NCI-H82 treated with DMSO at 0.1 percent for 48 hours (cell line): ENCODE measurements around the gene SMOC2.

ENCODE experiments used
- DNase-seq: peaks from one replicate; lab custom pipeline; 2025; ENCODE audit not compliant: unreplicated experiment; lab: John Stamatoyannopoulos, UW

Gene SMOC2

DNA sequence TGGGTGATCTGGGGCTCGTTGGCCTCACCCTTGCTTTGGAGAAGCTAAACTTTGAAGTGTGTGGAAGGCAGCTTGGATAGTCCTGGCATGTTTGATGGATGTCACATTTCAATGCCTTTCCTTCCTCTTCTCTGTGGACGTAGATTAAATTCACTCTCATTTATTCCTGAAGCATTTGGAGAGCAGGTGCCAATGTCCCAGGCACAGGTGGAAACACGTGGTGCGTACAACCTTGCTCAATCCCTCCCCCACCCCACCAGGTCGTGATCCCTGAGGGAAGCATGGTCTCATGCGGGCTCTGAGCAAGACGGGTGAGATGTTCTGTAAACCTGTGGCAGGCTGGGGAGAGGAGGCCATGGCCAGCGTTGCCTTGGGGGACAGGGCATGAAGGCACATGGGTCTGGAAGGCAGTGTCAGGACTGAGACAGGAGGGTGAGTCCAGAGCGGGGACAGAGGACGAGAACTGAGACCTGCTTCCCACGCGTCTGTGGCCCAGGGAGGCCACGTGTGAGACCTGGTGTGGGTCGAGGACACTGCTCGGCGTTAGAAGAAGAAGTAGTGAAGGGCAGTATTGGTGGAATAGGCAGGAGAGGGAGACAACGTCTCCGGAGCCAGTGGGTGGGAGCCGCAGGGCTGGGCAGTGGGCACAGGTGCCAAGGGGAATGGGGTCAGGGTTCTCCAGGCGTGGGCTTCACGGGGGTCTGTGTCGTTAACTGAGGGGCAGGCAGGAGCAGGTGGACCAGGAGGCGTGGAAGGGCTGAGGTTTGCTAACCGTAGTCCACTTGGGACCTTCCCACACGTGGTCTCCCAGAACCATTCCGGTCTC lies 34.4 kb downstream of the SMOC2 start:
- no peak for DNase-seq

DNA sequence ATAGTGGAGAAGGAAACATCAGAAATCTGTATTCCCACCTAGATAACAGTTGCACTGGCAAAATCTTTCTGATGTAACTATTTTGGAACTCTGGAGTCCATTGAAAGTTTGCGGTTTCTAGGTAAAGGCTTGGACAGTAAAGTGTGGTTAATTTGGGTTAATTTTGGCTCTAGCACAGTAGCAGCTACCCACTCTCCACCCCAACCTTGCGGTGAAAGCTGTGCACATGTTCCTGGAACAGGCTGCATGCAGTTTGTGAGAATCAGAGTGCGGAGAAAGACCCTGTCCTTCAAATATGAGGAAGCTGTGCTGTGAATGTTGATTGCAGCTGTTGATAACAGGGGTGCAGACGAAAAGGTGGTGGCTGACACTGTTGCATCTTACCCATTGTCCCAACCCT lies 38.4 kb downstream of the SMOC2 start:
- DNase-seq: no peak

- DNase-seq: no peak
Measured at GRCh38 chr6:168480481-168480880, 39.5 kb downstream of the SMOC2 start.

DNA sequence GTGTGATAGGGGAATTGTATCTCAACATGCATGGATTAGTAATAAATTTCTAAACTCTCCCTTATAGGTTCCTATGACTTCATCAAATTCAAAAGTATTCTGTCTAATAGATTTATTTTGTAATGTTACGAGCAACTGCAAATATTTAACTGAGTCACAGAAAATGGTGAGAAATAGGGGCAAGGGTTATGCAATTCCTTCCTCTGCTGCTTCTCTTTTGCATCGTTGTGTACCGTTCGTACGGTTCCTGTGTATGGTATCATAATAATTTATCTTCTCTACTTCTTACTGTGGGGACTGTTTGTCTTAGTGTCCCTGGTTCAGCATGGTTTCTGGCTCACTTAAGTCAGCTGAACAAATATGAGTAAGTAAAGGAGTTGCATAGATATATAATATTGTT lies 44.8 kb downstream of the SMOC2 start:
- DNase-seq: no peak

GRCh38 chr6:168490757-168491156 lies 49.8 kb downstream of the SMOC2 start:
- no peak for DNase-seq

DNA sequence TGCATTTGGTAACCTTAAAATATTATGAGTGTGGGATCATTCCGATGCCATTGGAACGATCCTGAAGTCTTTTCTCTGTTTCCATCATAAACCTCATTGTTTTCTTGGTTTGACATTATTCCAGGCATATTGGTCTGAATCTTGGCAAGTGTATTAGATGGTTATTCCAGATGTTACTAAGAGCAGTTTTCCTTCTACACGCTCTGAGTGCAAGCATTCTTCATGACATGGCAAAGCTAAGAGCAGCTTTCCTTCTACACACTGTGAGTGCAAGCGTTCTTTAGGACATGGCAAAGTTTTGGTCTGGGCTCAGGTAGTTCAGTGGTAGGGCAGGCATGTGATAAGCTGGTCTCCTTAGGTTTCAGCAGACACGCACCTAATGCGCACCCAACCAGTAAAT lies 53.0 kb downstream of the SMOC2 start:
- DNase-seq: no peak

DNA sequence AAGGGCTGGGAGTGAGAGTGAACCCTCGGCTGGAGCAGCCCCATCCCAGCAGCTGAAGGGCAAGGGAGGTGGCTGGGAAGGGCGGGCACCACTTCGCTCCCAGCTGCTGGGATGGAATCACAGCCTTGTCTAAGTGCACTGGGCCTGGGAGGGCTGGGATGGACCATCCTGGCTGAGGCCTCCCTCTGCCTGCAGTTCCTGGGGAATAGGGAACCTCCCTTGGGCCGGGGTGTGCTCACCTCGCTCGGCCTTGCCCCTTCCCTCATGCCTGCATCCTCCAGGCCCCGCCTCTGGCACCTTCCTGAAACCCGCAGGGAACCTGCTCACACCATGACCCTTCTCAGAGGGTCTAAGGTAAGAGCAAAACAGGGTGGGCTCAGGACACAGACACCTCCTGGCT lies 53.7 kb downstream of the SMOC2 start:
- DNase-seq: no peak

DNA sequence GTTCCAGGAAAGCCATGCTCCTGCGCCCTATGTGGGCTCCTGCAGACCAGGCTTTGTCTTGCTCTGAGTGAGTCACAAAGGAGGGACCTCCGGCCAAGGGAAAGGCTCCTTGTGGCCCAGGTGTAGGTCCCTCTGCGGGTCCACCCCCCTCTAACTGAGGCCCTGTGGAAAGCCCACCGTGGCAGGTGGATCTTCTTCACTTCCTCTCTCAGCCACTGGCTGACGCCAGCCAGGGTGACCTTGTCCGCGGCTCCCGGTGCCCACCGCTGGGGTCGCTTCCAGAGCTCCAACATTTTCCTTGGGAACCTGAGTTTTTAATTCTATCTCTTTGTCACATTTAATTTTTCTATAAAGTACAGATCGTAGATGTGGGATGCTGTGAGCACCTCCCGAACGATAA lies 54.1 kb downstream of the SMOC2 start:
- no peak for DNase-seq

DNA sequence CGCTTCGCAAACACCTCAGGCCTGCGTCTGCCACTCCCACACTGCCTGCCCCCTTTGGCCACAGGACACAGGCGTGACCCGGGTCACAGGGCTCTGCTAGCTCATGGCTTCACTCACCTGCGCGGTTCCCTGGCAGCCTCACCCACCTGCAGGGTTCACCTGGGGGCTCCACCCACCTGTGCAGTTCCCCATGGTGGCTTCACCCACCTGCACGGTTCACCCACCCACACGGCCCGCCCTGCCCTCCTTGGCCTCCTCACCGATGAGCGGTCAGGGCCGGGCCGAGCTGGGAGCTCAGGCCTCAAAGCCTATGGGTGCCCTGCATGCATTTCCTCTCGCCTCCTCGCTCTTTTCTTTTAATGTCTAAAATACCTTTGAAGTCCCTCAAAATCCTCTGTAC lies 54.7 kb downstream of the SMOC2 start:
- no peak for DNase-seq

- DNase-seq: no peak
Measured at GRCh38 chr6:168496139-168496996, 55.4 kb downstream of the SMOC2 start.

GRCh38 chr6:168496997-168497331 lies 56.0 kb downstream of the SMOC2 start:
- no peak for DNase-seq

GRCh38 chr6:168497381-168497780 lies 56.4 kb downstream of the SMOC2 start:
- no peak for DNase-seq

DNA sequence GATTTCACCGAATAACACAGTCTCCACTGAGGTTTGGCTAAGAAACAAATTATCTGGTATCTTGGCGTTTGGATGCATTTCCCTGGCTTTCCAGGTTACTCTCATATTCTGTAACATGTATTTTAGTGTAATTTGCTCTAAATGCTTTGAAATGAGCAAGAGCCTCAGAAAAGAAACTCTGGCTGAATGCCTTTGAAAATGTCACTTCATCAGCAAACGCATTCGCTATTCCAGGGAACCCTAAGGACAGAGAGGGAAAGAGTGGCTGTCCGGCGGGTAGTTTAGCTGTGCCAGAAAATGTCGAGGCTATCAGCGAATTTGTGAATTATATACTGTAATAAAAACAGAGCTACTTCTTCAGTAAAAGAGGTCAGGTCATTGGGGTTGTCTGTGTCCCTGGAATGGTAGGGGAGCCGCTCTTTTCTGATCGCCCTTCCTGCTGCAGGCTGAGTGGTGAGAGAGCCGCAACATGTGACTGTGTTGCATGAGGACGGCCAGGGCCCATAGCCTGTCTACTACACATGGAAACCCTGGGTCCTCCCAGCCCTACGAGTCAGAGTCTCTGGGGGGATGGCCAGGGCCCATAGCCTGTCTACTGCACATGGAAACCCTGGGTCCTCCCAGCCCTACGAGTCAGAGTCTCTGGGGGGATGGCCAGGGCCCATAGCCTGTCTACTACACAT lies 57.3 kb downstream of the SMOC2 start:
- DNase-seq: no peak

DNA sequence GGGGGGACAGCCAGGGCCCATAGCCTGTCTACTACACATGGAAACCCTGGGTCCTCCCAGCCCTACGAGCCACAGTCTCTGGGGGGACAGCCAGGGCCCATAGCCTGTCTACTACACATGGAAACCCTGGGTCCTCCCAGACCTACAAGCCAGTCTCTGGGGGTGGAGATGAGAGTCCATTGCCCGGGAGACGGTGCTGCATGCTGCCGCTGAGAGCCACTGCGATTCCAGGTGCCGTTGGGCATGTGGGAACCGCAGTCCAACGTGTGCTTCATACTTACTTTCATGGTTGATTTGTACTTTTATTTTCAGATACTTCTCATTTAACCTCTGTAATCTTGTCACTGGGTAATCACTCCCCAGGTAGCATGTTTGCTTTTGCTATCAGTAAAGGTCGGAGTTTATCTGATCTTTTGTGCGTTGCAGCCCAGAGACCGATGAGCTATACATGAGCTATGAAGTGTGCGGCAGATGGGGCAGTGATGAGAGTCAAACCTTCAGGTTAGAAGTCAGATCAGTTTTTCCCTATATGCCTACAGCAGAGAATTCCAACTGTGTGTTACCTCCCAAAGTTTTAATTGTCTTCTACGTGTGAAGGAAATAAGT lies 58.2 kb downstream of the SMOC2 start:
- no peak for DNase-seq

DNA sequence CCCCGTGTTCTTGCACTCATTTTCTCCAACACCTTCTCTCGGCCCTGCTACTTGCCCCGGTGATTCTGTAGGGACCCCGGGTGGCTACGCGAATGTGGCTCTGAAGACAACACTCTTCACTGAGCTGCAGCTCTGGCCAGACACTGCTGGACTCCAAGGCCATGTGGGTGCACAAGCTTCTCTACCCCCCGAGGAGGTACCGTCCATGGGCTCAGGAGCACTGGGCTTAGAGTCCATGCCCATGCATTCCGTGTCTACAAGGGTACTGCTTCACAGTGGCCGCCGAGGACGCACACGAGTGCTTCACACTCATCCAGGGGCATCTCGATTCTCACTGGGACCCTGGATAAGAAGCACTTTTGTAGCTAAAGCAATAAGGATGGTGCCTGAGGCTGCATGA lies 59.5 kb downstream of the SMOC2 start:
- DNase-seq: no peak

DNA sequence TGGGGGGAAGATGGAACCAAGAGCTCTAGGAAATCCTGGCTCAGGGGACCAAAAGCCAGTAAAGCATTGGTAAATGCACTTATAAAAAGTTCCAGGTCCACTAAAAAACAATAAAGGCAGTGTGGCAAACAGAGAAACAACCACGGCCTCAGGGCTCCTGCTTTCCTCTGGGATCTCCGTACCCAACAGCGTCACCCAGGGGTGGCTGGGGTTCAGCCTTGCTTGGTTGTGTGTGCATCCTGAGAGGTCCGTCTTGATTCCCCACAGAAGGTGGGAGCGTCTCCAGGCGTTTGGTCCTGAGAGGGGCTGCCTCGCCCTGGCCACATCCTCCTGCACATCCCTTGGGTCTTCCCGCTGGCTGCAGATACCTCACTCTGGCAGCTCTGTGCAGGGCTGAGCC lies 60.6 kb downstream of the SMOC2 start:
- no peak for DNase-seq

- no peak for DNase-seq
Measured at GRCh38 chr6:168504366-168504765, 63.4 kb downstream of the SMOC2 start.

GRCh38 chr6:168506460-168506859 lies 65.5 kb downstream of the SMOC2 start:
- DNase-seq: no peak

GRCh38 chr6:168507297-168507696 lies 66.3 kb downstream of the SMOC2 start:
- DNase-seq: no peak

DNA sequence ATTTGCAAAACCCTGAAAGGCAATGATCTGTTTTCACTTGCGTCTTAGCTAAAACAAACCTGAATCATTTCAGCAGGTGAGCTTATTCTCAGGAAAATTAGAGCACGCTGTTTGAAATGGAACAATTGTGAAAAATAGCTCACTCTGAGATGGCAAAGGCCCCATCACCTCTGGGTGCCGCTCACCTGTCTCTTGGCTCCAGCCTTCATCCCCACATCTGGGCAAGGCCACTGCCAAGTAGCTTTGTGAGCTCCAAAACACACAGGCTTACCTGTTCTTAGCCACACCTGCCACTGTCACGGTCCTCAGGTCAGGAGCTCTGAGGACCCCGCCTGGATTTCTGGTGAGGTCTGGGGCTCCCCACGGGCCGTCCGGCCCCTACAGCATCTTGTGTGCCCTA lies 66.7 kb downstream of the SMOC2 start:
- no peak for DNase-seq

GRCh38 chr6:168508903-168509302 lies 67.9 kb downstream of the SMOC2 start:
- no peak for DNase-seq
